IMR-90 (cell line): ENCODE data around the gene FUT8.

Experiments used
- CEBPB ChIP-seq: IDR thresholded peaks from 2 replicates; pipeline ENCODE4 v1.6.1; 2012; ENCODE audit warnings: low read depth, low read length, improper control_type of control experiment
- CTCF ChIP-seq: conservative IDR thresholded peaks from 2 replicates; pipeline ENCODE4 v1.5.1; 2012; ENCODE audit warnings: mild to moderate bottlenecking, low read depth, low read length, improper control_type of control experiment
- FOS ChIP-seq: fragments of 150-350 bp; IDR thresholded peaks from 2 replicates; pipeline ENCODE4 v1.6.1; 2016; ENCODE audit warnings: low read depth, low read length
- MAFK ChIP-seq: IDR thresholded peaks from 2 replicates; pipeline ENCODE4 v1.6.1; 2012; ENCODE audit warnings: low read depth, low read length, improper control_type of control experiment
- MXI1 ChIP-seq: IDR thresholded peaks from 2 replicates; pipeline ENCODE4 v1.6.1; 2012; ENCODE audit warnings: low read depth, mild to moderate bottlenecking, low read length, moderate library complexity, borderline replicate concordance
- POLR2A ChIP-seq: IDR thresholded peaks from 2 replicates; pipeline ENCODE4 v1.6.1; 2012; ENCODE audit warnings: mild to moderate bottlenecking, low read depth, low read length
- RCOR1 ChIP-seq: IDR thresholded peaks from 2 replicates; pipeline ENCODE4 v1.6.1; 2012; ENCODE audit warnings: mild to moderate bottlenecking, low read length, improper control_type of control experiment; ENCODE audit not compliant: insufficient replicate concordance
- RFX5 ChIP-seq: IDR thresholded peaks from 2 replicates; pipeline ENCODE4 v1.8.0; 2012; ENCODE audit warnings: low read depth, mild to moderate bottlenecking, low read length, moderate library complexity
- TF ChIP-seq, protein P1 (sequence below): fragments of 150-350 bp; IDR thresholded peaks from 2 replicates; pipeline ENCODE4 v1.6.1; 2016; ENCODE audit warnings: low read depth, mild to moderate bottlenecking, low read length, moderate library complexity, borderline replicate concordance

GRCh38 chr14:65604936-65605335 lies 192.4 kb downstream of the FUT8 start:
- TF ChIP-seq CTCF (peak; percentile 44), POLR2A (no peak), MXI1 (no peak), CEBPB (no peak), RCOR1 (no peak), MAFK (no peak), FOS (no peak), RFX5 (no peak)
- TF ChIP-seq, protein P1, sequence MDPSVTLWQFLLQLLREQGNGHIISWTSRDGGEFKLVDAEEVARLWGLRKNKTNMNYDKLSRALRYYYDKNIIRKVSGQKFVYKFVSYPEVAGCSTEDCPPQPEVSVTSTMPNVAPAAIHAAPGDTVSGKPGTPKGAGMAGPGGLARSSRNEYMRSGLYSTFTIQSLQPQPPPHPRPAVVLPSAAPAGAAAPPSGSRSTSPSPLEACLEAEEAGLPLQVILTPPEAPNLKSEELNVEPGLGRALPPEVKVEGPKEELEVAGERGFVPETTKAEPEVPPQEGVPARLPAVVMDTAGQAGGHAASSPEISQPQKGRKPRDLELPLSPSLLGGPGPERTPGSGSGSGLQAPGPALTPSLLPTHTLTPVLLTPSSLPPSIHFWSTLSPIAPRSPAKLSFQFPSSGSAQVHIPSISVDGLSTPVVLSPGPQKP: no peak
